GM21723 (cell line): ENCODE measurements around the gene C17orf107.
A peak's percentile ranks its signal among the peaks of the same experiment; 100 is the strongest.

Experiments used
- ATAC-seq: cut with Tn5 transposase; IDR thresholded peaks from one replicate; pipeline ENCODE4 v1.9.1; 2021; ENCODE audit warnings: mild to moderate bottlenecking, moderate library complexity; ENCODE audit not compliant: unreplicated experiment

The C17orf107 gene

DNA sequence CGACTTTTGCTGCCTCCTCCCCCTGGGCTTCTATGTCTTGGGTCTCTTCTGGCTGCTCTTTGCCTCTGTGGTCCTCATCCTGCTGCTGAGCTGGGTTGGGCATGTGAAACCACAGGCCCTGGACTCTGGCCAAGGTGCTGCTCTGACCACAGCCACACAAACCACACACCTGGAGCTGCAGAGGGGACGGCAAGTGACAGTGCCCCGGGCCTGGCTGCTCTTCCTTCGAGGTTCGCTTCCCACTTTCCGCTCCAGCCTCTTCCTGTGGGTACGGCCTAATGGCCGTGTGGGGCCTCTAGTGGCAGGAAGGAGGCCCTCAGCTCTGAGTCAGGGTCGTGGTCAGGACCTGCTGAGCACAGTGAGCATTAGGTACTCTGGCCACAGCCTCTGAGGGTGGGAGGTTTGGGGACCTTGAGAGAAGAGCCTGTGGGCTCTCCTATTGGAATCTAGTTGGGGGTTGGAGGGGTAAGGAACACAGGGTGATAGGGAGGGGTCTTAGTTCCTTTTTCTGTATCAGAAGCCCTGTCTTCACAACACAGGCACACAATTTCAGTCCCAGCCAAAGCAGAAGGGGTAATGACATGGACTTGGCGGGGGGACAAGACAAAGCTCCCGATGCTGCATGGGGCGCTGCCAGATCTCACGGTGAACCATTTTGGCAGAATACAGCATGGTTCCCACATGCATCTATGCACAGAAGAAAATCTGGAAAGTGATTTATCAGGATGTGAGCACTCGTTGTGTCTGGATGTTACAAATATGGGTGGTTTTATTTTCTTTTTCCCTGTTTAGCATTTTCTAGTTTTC, 35.0 kb downstream of the C17orf107 start:
- no peak for ATAC-seq

DNA sequence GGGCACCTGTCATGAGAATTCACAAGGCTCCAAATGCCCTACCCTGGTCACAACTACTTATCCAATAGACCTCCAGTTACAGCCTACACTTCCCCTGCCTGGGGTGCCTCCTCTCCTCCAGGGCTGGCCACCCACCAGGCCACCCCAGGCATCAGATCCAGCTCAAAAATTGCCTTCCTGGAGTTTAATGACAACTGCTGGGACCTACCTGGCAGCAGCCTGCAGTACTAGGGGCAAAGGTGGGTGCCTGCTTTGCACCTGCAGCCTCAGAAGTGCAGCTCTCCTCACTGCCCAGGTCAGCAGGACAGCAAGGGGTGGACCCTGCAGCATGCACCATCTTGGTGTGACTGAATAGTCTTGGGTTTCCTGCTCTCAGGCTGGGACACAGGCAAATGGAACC, 36.3 kb downstream of the C17orf107 start:
- no peak for ATAC-seq

DNA sequence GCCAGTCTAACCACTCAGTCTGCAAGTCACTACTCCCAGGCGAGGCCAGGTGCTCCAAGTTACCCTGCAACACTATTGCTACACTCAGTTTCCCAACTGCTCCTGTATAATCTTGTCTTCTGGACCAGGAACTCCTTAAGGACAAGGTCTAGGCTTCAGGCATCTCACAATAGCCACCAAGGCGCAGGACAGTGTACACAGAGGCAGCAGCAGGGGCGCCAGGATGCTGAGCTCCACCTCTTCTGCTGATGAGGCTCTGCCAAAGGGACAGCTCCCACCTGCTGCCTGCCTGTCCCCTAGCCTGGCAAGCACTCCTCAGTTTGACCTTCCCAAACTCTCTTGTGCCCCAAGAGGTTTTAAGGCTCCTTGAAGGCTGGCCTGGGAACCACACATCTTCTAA, 37.1 kb downstream of the C17orf107 start:
- no peak for ATAC-seq

DNA sequence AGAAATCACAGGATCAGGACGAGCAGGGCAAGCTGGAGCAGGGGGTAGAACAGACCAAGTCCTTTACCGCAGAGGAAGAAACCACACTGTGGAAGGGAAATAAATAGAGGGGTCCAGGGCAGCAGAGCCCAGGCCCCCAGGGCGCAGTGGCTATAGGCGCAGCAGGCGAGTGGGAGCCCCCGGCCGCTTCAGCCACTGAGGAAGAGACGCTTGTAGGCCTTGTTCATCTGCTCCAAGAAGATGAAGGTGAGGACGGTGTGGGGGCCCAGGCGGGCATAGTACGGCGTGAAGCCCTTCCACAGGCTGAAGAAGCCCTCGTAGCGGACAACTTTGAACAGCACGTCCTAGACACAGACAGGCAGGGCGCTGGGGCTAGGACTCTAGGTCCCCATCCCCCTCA, 38.2 kb downstream of the C17orf107 start:
- ATAC-seq = no peak

DNA sequence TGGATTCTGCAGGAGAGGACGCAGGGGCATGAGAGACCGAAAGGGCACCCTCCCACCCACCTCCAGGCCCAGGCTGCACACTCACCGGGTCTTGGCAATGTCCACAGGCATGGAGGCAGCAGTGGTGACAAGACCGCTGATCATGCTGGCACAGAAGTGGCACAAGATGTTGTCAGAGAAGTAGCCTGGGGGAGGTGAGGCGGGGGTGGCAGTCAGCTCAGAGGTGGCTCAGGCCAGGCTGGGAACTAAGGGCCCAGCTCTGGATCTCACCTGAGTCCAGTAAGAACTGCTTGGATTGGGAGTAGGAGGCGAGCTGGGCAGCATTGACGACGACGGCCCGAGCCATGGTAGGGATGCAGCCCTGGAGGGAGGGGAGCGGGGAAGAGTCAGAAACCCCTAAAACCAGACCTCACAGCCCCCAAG, 38.7 kb downstream of the C17orf107 start:
- ATAC-seq = no peak

DNA sequence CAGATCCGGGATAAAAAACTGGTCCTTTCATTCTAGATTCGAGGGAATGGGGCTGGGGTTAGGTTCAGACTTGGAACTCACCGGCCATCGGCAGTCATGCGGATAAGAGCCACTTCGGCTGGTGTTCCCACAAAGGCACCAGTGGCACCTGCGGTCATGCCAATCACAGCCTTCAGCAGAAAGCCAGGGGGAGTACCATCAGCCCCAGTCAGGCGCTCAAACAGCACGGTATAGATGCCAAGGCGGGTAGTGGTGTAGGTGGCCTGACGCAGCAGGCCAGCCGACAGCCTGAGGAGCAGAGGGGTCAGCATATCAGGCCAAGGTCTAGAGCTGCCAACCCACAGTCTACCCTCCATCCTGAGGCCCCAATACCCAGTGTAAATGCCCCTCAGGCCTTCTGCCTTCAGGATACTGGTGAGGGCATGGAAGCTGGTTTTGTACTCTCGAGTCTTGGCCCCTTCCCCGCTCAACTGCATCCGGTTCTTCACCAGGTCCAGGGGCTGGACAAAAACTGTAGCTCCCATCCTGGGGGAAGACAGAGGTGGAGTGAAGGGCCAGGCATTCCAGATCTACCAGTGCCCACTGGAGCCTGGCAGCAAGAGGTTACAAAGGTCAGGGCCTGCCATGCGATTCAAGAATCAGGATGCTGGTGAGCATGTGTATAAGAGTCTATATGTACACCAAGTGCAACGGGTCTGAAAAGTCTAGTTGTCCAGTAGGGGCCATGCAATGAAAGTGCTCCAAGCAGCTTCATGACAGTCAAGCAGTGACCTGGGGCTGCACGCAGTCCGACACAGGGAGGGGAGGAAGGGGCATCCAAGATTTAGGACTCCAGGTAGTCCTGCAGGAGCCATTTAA, 39.6 kb downstream of the C17orf107 start:
- ATAC-seq = peak; percentile 4

DNA sequence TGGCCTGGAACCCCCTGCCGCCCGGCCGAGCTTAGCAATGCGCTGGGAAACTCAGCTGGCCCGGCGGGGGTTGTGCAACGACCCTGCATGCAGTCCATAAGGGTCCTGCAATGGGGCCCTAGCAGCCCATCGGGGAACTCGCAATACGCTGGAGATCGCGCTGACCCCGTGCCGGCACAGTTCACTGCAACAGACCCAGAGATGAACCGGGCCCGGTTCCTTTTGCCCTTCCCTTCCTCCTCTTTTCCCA, 40.1 kb downstream of the C17orf107 start:
- ATAC-seq = peak; percentile 16

DNA sequence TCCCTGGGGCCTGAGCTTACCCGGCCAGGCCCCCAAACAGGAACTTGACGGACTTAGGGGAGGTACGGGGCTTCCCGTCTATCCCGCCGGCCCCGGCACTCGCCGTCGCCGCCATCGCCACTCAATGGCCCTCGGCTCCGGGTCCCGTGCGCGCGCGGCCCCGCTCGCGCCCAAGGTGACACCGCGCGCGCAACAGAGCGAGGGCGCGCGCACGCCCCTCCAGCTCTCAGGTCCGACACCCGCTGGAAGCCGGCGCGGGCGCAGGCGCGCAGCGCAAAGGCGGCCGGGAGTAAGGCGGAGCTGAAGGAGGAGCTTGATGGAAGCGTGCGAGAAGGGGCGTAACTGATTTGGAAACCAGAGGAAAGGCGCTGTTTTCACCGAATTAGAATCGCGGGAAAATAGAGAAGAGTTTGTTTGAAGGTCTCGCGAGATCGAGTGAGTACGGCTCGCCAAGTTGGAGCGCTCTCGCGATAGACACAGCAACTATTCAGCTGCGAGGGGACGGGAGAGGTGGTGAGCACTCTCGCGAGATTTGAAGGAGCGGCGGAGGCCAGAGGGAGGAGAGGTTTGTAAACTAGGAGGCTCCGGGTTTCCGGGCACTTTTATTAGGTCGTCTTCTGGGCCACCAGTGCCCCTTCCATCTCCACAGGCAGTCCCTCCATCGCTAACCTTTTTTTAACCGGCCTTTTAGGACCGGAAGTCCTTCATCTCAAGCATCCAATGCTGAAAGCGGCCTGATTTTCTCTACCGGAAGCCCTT, 40.6 kb downstream of the C17orf107 start, which contains the start of the genes RNF167 and SLC25A11:
Gene RNF167 (plus strand): TSS at position 473 of the 759 bp plus-strand sequence. CDS start 642 bp downstream, outside the sequence.
Gene SLC25A11 (minus strand): TSS at position 251 of the 759 bp plus-strand sequence. CDS start 136 bp downstream, at position 115.
- peak; percentile 69 for ATAC-seq

DNA sequence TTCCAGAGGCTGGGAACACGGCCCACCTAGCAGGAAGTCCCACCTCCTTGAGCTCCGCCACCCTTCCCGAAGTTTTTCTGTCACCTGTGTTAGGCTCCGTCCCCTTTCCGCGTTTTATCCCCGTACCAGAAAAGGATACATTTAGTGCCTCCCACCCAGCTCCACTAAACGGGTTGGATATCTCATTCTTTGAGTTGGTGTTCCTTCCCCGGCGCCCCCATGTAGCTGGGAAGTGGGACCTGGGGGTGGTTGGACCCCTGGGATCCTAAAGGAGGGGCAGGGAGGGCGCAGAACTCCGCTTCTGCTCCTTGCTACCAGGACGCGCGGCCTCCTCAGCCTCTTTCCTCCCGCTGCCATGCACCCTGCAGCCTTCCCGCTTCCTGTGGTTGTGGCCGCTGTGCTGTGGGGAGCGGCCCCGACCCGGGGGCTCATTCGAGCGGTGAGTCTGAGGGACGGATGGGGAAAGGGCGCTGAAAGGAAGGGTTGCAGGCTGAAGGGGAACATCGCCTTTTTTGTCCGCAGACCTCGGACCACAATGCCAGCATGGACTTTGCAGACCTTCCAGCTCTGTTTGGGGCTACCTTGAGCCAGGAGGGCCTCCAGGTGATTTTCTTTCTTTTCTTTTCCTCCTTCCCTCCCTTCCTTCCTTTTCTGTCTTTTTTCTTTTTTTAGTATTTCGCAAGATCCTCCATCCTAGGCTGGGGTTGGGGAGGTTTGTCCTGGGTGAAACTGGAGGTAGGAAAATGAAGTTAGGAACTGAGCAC, 41.4 kb downstream of the C17orf107 start:
- ATAC-seq = peak; percentile 5

DNA sequence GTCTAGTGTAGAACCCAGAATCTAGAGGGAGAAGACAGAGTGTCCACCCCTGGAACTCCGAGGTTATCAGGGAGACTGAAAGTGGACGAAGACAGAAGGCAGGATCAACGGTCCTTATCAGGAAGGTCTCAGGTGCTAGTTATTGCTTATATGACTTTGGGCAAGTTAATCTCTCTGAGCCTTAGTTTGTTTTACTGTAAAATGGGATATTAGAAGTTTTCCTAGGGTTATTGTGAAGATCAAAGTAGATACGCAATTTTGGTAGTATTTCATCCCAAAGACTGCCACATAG, 41.9 kb downstream of the C17orf107 start:
- no peak for ATAC-seq

DNA sequence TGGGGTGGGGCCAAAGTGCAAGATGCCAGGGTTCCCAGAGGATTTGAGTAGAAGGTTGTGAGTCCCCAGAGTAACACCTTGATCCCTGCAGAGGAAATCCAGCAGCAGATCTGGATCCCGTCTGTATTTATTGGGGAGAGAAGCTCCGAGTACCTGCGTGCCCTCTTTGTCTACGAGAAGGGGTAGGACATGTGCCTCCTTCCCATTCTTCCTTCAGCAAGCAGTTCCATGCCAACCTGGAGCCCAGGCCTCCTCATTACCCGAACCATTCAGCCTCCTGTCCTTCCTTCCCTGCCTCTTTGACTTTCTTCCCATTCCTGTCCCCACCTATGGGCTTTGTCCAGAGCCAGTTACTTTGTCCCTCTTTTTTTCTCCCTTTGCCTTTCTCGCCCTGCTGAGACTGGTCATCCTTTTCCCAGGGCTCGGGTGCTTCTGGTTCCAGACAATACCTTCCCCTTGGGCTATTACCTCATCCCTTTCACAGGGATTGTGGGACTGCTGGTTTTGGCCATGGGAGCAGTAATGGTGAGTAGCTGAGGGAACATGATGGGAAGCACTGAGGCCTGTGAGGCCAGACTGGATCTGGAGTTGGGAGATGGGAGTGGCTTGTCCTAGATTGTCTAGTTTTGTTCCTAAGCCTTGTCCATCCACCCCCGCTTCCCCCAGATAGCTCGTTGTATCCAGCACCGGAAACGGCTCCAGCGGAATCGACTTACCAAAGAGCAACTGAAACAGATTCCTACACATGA, 43.6 kb downstream of the C17orf107 start:
- ATAC-seq = no peak

DNA sequence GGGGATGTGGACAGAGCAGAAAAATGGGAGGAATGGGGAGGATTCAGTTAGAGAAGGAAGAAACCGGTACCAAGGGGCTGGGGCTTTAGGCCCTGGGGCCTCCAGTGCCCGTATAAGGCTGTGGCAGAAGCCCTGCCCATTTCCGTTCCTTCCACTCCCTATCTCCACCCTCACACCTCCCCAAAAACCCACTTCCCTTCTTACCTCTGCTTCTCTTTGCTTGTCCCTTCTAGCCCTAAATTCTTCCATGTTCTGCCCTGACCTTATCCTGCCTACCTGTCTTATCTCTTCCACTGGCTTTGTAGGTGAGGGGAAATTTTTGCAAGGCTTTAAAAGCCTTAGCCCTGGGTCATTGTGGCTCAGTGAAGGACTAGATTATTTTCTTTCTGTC, 44.8 kb downstream of the C17orf107 start:
- ATAC-seq = no peak

DNA sequence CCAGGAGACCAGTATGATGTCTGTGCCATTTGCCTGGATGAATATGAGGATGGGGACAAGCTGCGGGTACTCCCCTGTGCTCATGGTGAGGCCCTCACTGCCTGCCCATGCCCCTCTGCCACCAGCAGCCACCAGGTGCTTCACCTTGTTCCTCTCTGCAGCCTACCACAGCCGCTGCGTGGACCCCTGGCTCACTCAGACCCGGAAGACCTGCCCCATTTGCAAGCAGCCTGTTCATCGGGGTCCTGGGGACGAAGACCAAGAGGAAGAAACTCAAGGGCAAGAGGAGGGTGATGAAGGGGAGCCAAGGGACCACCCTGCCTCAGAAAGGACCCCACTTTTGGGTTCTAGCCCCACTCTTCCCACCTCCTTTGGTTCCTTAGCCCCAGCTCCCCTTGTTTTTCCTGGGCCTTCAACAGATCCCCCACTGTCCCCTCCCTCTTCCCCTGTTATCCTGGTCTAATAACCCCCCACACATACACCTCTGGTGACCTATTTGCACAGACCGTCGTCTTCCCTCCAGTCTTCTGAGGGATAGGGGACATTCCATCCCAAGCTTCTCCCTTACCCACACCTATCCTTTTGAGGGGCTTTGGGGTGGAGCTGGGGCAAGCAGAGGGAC, 45.3 kb downstream of the C17orf107 start:
- no peak for ATAC-seq

DNA sequence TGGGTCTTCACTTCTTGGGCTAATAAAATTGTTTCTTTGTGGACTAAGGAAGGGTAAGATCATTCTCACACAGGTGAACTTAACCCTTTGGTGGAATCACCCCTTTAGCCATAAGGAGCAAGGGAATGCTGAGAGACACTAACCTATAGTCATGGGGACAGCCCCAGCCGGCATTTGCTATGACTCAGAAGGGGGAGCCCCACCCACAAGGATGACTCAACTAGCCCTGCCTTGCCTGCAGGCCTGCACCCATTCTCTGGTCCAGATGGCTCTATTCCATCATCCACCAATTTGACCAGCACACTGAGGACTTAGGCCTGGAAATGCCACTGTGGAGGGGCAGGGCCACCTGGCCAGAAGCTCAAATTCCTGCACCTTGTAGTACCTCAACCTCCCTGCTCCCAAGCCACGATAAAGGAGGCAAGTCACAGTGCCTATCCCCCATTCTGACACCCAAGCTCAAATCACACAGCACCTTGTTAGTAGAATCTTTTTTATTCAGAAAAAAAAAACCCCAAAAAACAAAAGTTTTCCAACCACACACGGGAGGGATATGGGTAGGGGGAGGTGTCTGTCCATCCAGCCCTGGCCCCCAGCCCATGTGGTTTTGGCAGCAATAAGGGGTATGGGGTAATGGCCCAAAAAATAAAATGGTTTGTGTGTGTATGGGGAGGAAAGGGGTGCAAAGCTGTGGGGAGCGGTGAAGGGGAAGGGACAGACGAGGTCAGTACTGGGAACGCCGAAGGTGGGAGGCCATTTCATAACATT, 46.0 kb downstream of the C17orf107 start:
- ATAC-seq = peak; percentile 28

DNA sequence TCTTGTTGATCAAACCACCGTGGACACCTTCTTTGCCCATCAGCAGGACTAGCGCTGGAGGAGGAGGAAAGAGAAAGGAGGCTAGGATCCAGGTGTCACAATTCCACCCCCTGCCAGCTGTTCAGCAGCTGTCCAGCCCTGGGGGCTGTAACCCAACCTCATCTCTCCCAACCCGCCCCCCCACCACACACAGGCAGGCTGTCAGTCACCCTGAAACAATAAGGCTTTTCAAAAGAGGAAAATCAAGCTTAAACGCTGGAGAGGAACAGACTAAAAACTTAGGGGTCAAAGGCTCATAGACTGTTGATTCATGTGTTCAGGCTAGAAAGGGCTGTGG, 46.6 kb downstream of the C17orf107 start:
- no peak for ATAC-seq

DNA sequence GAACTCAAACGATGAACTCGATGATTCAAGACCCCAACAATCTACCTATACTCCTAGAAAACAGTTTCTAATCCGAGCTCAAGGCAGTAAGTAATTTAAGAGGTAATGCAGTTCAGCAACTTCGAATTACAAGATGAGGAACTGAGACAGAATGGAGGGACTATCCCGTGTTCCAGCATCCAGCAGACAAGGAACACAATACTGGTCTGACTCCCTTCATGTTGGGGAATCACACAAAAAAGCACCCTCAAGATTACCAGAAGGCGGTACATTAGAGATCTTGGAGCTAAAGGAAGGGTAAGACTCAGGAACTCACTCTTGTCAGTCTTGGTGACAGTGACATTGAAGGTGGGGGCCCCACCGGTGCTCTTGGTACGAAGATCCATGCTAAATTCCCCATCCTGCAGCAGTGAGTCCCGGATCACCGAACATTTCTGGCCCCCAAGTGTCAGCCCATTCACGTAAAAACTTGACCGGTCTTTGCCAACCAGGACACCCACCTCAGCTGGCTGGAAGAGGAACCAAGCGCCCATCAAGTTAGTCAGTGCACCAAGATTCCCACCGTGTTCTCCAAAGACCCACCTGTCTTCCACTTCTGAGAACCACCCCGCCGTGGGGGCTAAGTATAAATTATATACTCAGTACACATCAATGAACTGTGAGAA, 47.1 kb downstream of the C17orf107 start:
- ATAC-seq = no peak

DNA sequence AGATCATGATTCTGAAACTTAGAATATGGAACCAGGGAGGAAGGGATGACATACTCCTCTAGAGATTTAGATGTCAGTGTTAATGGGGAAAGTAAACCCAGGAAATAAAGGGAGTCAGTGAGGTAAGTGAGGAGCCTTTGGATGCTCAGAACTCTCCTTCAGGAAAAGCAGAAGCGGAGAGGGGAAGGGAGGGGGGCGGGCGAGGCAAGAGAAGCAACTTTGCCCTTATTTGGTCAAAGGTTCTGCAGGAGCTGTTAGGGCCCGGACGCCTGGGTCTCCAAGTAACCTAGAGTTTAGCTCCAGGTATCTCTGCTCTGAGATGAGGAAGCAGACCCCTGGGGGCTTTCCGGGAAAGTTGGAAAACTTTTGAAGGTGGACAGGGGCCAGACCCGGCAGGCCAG, 47.7 kb downstream of the C17orf107 start:
- no peak for ATAC-seq

DNA sequence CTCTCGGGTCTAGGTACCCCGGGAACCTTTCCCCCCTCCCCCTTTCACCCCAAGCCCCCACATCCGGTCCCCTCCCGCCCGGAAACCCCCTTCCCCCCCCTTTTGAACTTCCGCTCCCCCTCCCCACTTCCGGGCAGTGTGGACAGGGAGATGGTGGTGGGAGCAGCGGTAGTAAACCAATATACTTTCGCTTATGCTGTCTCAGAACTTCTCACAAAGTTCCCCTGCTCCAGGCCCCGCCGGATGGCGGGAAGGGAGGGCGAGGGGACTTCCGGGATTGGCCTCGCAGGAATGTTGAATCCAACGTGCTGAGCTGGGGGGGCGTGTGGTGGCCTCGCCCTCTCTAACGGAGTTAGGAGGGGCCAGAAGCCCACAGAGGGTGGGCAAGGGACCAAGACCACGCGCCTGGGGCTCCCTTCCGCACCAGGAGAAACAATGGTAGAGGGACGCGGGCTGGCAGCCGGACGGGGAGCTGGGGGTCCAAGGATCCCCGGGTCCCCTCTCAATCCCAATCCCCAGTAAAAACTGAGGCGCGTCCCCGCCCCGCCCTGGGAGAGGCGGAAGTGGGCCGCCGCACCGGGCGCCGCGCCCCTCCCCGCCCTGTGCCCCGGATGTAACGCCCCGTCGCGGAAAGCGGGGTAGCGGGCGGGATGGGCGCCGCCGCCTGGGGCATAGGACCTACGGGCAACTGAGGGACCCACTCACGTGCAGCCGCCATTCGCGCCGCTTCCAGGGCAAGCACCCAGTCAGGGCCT, 48.3 kb downstream of the C17orf107 start:
- no peak for ATAC-seq
